ENCODE results near the gene DOK6.

The DOK6 gene

GRCh38 chr18:69494841-69495240 is 94.2 kb downstream of the DOK6 start:
- Histone ChIP-seq H4K8ac (ENCODE audit: low read length) (no peak overlapping the region), H3K36me3 (ENCODE audit: control insufficient read depth in 1 of 2, insufficient read depth in 2 of 2, low read depth in 1 of 2, low read length in 2 of 2) (peaks cover 0 to 2% of the 10 kb centered on the region in 2 experiments), H3K27ac (ENCODE audit: low read length, poor library complexity, severe bottlenecking) (no peak overlapping the region), H3K23ac (ENCODE audit: low read length in 2 of 2) (no peak overlapping the region), H2BK12ac (ENCODE audit: low read length in 2 of 2) (no peak overlapping the region), H2BK120ac (ENCODE audit: low read depth, low read length) (no peak overlapping the region), H4K91ac (ENCODE audit: low read length) (no peak overlapping the region), H2BK5ac (ENCODE audit: low read depth, low read length, poor library complexity, severe bottlenecking) (no peak overlapping the region), H3K4me3 (ENCODE audit: insufficient read depth in 1 of 2, low read depth in 1 of 2, low read length in 2 of 2) (peak overlapping the region in 1 of 2 experiments; percentile 3), H2AFZ (ENCODE audit: low read depth, low read length) (no peak overlapping the region), H3K9ac (ENCODE audit: low read length) (no peak overlapping the region), H3K4me1 (ENCODE audit: control insufficient read depth, insufficient read depth, low read depth, low read length) (no peaks in the 10 kb centered on the region), H3K27me3 (ENCODE audit: control insufficient read depth in 1 of 2, insufficient read depth in 1 of 2, low read length in 2 of 2) (no peaks in the 10 kb centered on the region), H3K79me1 (replicated peaks; ENCODE audit: low read length, poor library complexity, severe bottlenecking) (no peaks in the 10 kb centered on the region), H2BK15ac (ENCODE audit: low read depth, poor library complexity, severe bottlenecking) (no peak overlapping the region), H3K4me2 (ENCODE audit: low read length, poor library complexity, severe bottlenecking) (no peak overlapping the region), H3K14ac (ENCODE audit: low read length in 2 of 2) (no peak overlapping the region), H3K9me3 (ENCODE audit: control insufficient read depth, low read length) (no peaks in the 10 kb centered on the region), H2AK5ac (ENCODE audit: low read length, severe bottlenecking) (no peak overlapping the region), H3K18ac (ENCODE audit: low read depth in 1 of 2, low read length in 2 of 2) (no peak overlapping the region), H3K4ac (ENCODE audit: low read depth in 1 of 2, low read length in 2 of 2) (no peak overlapping the region)
- no peak for DNase-seq
- WGBS = 99% methylated on average over 4 of the region's 4 CpGs

GRCh38 chr18:69495338-69495737 is 94.7 kb downstream of the DOK6 start:
- H2BK120ac ChIP-seq (ENCODE audit: low read depth, low read length) = no peak overlapping the region
- peaks cover 0 to 2% of the 10 kb centered on the region in 2 experiments for H3K36me3 ChIP-seq (ENCODE audit: control insufficient read depth in 1 of 2, insufficient read depth in 2 of 2, low read depth in 1 of 2, low read length in 2 of 2)
- H2BK5ac ChIP-seq (ENCODE audit: low read depth, low read length, poor library complexity, severe bottlenecking) = no peak overlapping the region
- H3K4me1 ChIP-seq (ENCODE audit: control insufficient read depth, insufficient read depth, low read depth, low read length) = no peaks in the 10 kb centered on the region
- no peak for DNase-seq
- 86% methylated on average over 5 of the region's 5 CpGs for WGBS
- no peak overlapping the region for H2AK5ac ChIP-seq (ENCODE audit: low read length, severe bottlenecking)
- H4K8ac ChIP-seq (ENCODE audit: low read length) = no peak overlapping the region
- H2AFZ ChIP-seq (ENCODE audit: low read depth, low read length) = no peak overlapping the region
- H3K4me3 ChIP-seq (ENCODE audit: insufficient read depth in 1 of 2, low read depth in 1 of 2, low read length in 2 of 2) = no peak overlapping the region
- no peaks in the 10 kb centered on the region for H3K9me3 ChIP-seq (ENCODE audit: control insufficient read depth, low read length)
- no peak overlapping the region for H3K9ac ChIP-seq (ENCODE audit: low read length)
- no peak overlapping the region for H3K23ac ChIP-seq (ENCODE audit: low read length in 2 of 2)
- no peak overlapping the region for H3K18ac ChIP-seq (ENCODE audit: low read depth in 1 of 2, low read length in 2 of 2)
- no peak overlapping the region for H3K14ac ChIP-seq (ENCODE audit: low read length in 2 of 2)
- no peaks in the 10 kb centered on the region for H3K27me3 ChIP-seq (ENCODE audit: control insufficient read depth in 1 of 2, insufficient read depth in 1 of 2, low read length in 2 of 2)
- no peak overlapping the region for H2BK12ac ChIP-seq (ENCODE audit: low read length in 2 of 2)
- no peaks in the 10 kb centered on the region for H3K79me1 ChIP-seq (replicated peaks; ENCODE audit: low read length, poor library complexity, severe bottlenecking)
- H3K27ac ChIP-seq (ENCODE audit: low read length, poor library complexity, severe bottlenecking) = no peak overlapping the region
- no peak overlapping the region for H3K4ac ChIP-seq (ENCODE audit: low read depth in 1 of 2, low read length in 2 of 2)
- no peak overlapping the region for H4K91ac ChIP-seq (ENCODE audit: low read length)
- no peak overlapping the region for H2BK15ac ChIP-seq (ENCODE audit: low read depth, poor library complexity, severe bottlenecking)
- no peak overlapping the region for H3K4me2 ChIP-seq (ENCODE audit: low read length, poor library complexity, severe bottlenecking)

- no peak overlapping the region for H3K18ac ChIP-seq (ENCODE audit: low read depth in 1 of 2, low read length in 2 of 2)
- no peaks in the 10 kb centered on the region for H3K9me3 ChIP-seq (ENCODE audit: control insufficient read depth, low read length)
- H3K23ac ChIP-seq (ENCODE audit: low read length in 2 of 2) = no peak overlapping the region
- H3K9ac ChIP-seq (ENCODE audit: low read length) = no peak overlapping the region
- no peak overlapping the region for H2BK12ac ChIP-seq (ENCODE audit: low read length in 2 of 2)
- no peak overlapping the region for H2BK15ac ChIP-seq (ENCODE audit: low read depth, poor library complexity, severe bottlenecking)
- no peak overlapping the region for H4K8ac ChIP-seq (ENCODE audit: low read length)
- peak overlapping the region in 1 of 2 experiments; percentile 18 for H3K4me3 ChIP-seq (ENCODE audit: insufficient read depth in 1 of 2, low read depth in 1 of 2, low read length in 2 of 2)
- DNase-seq = no peak
- peaks cover 0 to 2% of the 10 kb centered on the region in 2 experiments for H3K36me3 ChIP-seq (ENCODE audit: control insufficient read depth in 1 of 2, insufficient read depth in 2 of 2, low read depth in 1 of 2, low read length in 2 of 2)
- H3K27me3 ChIP-seq (ENCODE audit: control insufficient read depth in 1 of 2, insufficient read depth in 1 of 2, low read length in 2 of 2) = no peaks in the 10 kb centered on the region
- WGBS = 91% methylated on average over 20 of the region's 20 CpGs
- H3K14ac ChIP-seq (ENCODE audit: low read length in 2 of 2) = no peak overlapping the region
- no peak overlapping the region for H2AK5ac ChIP-seq (ENCODE audit: low read length, severe bottlenecking)
- H3K4me2 ChIP-seq (ENCODE audit: low read length, poor library complexity, severe bottlenecking) = no peak overlapping the region
- H2BK5ac ChIP-seq (ENCODE audit: low read depth, low read length, poor library complexity, severe bottlenecking) = no peak overlapping the region
- no peak overlapping the region for H2AFZ ChIP-seq (ENCODE audit: low read depth, low read length)
- H3K4me1 ChIP-seq (ENCODE audit: control insufficient read depth, insufficient read depth, low read depth, low read length) = no peaks in the 10 kb centered on the region
- H4K91ac ChIP-seq (ENCODE audit: low read length) = no peak overlapping the region
- H3K27ac ChIP-seq (ENCODE audit: low read length, poor library complexity, severe bottlenecking) = no peak overlapping the region
- no peaks in the 10 kb centered on the region for H3K79me1 ChIP-seq (replicated peaks; ENCODE audit: low read length, poor library complexity, severe bottlenecking)
- no peak overlapping the region for H2BK120ac ChIP-seq (ENCODE audit: low read depth, low read length)
- no peak overlapping the region for H3K4ac ChIP-seq (ENCODE audit: low read depth in 1 of 2, low read length in 2 of 2)
Observed at GRCh38 chr18:69495841-69496533, 95.3 kb downstream of the DOK6 start.

- Histone ChIP-seq H2BK120ac (ENCODE audit: low read depth, low read length) (no peak overlapping the region), H2BK12ac (ENCODE audit: low read length in 2 of 2) (no peak overlapping the region), H3K4ac (ENCODE audit: low read depth in 1 of 2, low read length in 2 of 2) (no peak overlapping the region), H4K8ac (ENCODE audit: low read length) (no peak overlapping the region), H3K27me3 (ENCODE audit: control insufficient read depth in 1 of 2, insufficient read depth in 1 of 2, low read length in 2 of 2) (no peaks in the 10 kb centered on the region), H3K4me1 (ENCODE audit: control insufficient read depth, insufficient read depth, low read depth, low read length) (no peaks in the 10 kb centered on the region), H3K9ac (ENCODE audit: low read length) (no peak overlapping the region), H3K4me2 (ENCODE audit: low read length, poor library complexity, severe bottlenecking) (no peak overlapping the region), H3K36me3 (ENCODE audit: control insufficient read depth in 1 of 2, insufficient read depth in 2 of 2, low read depth in 1 of 2, low read length in 2 of 2) (no peaks in the 10 kb centered on the region), H3K4me3 (ENCODE audit: insufficient read depth in 1 of 2, low read depth in 1 of 2, low read length in 2 of 2) (no peak overlapping the region), H4K91ac (ENCODE audit: low read length) (no peak overlapping the region), H3K79me1 (replicated peaks; ENCODE audit: low read length, poor library complexity, severe bottlenecking) (no peaks in the 10 kb centered on the region), H2AFZ (ENCODE audit: low read depth, low read length) (no peak overlapping the region), H3K27ac (ENCODE audit: low read length, poor library complexity, severe bottlenecking) (no peak overlapping the region), H3K18ac (ENCODE audit: low read depth in 1 of 2, low read length in 2 of 2) (no peak overlapping the region), H3K14ac (ENCODE audit: low read length in 2 of 2) (no peak overlapping the region), H2AK5ac (ENCODE audit: low read length, severe bottlenecking) (no peak overlapping the region), H3K23ac (ENCODE audit: low read length in 2 of 2) (no peak overlapping the region), H2BK5ac (ENCODE audit: low read depth, low read length, poor library complexity, severe bottlenecking) (no peak overlapping the region), H3K9me3 (ENCODE audit: control insufficient read depth, low read length) (no peaks in the 10 kb centered on the region), H2BK15ac (ENCODE audit: low read depth, poor library complexity, severe bottlenecking) (no peak overlapping the region)
- DNase-seq = no peak
- 100% methylated on average over 1 of the region's 1 CpG for WGBS
Observed at GRCh38 chr18:69518989-69519388, 118.3 kb downstream of the DOK6 start.
